ENCODE data around the gene NTNG1.

NTNG1 gene

DNA sequence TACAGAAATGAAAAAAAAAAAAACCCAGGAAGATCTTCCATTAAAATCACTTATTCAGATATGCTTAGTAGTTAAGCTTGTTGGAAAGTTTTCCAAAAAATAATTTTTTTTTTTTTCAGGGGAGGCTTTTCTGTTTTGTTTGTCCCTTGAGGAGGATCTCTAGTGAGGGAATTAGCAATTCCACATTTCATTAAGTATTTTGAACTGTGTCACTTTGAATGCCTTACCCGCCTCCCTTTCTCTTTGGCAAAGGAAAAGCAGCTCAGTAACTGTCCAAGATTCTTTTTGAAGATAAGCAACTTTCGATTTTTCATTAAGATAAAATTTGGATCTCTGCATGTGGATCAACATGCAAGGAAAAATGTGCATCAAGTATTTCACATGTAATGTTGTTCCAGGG, 1.8 kb downstream of the NTNG1 start:
- DNase-seq (ENCODE audit: low read depth in 1 of 2, low spot score in 1 of 2), result no peak
- Histone ChIP-seq H3K4me3 (replicated peaks; ENCODE audit: insufficient read depth, low read length) (no peak overlapping the region), H3K27me3 (ENCODE audit: insufficient read depth, poor library complexity, severe bottlenecking) (peaks cover 51% of the 10 kb centered on the region), H3K27ac (replicated peaks) (no peak overlapping the region)
- TF ChIP-seq POLR2AphosphoS5 (IDR thresholded peaks at IDR 0.05; ENCODE audit: low read depth) (no peak), GABPA (IDR thresholded peaks at IDR 0.05; ENCODE audit: low read depth) (no peak), SPI1 (IDR thresholded peaks at IDR 0.05; ENCODE audit: borderline replicate concordance, low read depth) (no peak)
- TF ChIP-seq, protein P1, sequence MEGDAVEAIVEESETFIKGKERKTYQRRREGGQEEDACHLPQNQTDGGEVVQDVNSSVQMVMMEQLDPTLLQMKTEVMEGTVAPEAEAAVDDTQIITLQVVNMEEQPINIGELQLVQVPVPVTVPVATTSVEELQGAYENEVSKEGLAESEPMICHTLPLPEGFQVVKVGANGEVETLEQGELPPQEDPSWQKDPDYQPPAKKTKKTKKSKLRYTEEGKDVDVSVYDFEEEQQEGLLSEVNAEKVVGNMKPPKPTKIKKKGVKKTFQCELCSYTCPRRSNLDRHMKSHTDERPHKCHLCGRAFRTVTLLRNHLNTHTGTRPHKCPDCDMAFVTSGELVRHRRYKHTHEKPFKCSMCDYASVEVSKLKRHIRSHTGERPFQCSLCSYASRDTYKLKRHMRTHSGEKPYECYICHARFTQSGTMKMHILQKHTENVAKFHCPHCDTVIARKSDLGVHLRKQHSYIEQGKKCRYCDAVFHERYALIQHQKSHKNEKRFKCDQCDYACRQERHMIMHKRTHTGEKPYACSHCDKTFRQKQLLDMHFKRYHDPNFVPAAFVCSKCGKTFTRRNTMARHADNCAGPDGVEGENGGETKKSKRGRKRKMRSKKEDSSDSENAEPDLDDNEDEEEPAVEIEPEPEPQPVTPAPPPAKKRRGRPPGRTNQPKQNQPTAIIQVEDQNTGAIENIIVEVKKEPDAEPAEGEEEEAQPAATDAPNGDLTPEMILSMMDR (IDR thresholded peaks at IDR 0.05; ENCODE audit: insufficient read depth, low read length), result no peak
- TF ChIP-seq, protein P2, sequence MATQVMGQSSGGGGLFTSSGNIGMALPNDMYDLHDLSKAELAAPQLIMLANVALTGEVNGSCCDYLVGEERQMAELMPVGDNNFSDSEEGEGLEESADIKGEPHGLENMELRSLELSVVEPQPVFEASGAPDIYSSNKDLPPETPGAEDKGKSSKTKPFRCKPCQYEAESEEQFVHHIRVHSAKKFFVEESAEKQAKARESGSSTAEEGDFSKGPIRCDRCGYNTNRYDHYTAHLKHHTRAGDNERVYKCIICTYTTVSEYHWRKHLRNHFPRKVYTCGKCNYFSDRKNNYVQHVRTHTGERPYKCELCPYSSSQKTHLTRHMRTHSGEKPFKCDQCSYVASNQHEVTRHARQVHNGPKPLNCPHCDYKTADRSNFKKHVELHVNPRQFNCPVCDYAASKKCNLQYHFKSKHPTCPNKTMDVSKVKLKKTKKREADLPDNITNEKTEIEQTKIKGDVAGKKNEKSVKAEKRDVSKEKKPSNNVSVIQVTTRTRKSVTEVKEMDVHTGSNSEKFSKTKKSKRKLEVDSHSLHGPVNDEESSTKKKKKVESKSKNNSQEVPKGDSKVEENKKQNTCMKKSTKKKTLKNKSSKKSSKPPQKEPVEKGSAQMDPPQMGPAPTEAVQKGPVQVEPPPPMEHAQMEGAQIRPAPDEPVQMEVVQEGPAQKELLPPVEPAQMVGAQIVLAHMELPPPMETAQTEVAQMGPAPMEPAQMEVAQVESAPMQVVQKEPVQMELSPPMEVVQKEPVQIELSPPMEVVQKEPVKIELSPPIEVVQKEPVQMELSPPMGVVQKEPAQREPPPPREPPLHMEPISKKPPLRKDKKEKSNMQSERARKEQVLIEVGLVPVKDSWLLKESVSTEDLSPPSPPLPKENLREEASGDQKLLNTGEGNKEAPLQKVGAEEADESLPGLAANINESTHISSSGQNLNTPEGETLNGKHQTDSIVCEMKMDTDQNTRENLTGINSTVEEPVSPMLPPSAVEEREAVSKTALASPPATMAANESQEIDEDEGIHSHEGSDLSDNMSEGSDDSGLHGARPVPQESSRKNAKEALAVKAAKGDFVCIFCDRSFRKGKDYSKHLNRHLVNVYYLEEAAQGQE (IDR thresholded peaks at IDR 0.05; ENCODE audit: insufficient replicate concordance, low read depth), result no peak

DNA sequence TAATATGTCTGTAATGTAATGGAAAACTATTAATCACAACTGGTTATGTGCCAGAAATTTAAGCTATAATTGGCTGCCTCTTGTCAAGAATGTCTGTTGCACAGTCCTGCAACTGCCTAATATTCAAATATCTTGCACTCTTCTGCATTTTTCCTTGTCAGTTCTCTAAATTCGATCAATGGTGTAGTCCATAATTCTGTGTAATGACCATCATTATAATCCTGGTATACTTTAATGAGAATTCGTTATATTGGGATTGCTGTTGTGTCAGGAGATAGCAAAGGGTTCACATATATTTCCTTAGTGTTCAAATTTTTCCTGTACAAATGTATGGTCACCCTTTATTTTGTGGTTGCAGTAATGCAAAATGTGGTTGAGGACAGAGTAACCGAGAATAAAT, 4.8 kb downstream of the NTNG1 start:
- Histone ChIP-seq H3K27me3 (ENCODE audit: insufficient read depth, poor library complexity, severe bottlenecking) (peaks cover 27% of the 10 kb centered on the region), H3K4me3 (replicated peaks; ENCODE audit: insufficient read depth, low read length) (no peak overlapping the region), H3K27ac (replicated peaks) (no peak overlapping the region)
- TF ChIP-seq, protein P1 (IDR thresholded peaks at IDR 0.05; ENCODE audit: insufficient read depth, low read length), result no peak
- TF ChIP-seq SPI1 (IDR thresholded peaks at IDR 0.05; ENCODE audit: borderline replicate concordance, low read depth) (no peak), POLR2AphosphoS5 (IDR thresholded peaks at IDR 0.05; ENCODE audit: low read depth) (no peak), GABPA (IDR thresholded peaks at IDR 0.05; ENCODE audit: low read depth) (no peak)
- TF ChIP-seq, protein P2 (IDR thresholded peaks at IDR 0.05; ENCODE audit: insufficient replicate concordance, low read depth), result no peak
- DNase-seq (ENCODE audit: low read depth in 1 of 2, low spot score in 1 of 2), result no peak

DNA sequence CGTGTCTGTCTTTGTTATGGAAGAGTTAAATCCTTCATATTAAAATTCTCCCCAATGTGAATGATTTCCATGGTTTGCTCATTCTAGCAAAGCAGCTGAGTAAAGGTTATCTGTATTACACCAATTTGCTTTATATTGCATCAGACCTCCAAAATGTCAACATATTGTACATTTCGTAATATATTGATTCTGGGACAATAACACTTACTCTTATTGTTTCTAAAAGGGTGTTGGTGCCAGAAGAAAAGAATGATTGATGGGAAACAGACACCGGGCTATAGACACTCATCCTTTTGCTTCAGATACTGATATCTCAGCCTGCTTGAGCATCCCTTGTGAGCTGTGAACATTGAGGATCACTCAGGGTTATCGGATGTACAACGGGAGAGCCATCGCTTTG, 7.0 kb downstream of the NTNG1 start:
- Histone ChIP-seq H3K27me3 (ENCODE audit: insufficient read depth, poor library complexity, severe bottlenecking) (peaks cover 14% of the 10 kb centered on the region), H3K4me3 (replicated peaks; ENCODE audit: insufficient read depth, low read length) (no peak overlapping the region), H3K27ac (replicated peaks) (no peak overlapping the region)
- DNase-seq (ENCODE audit: low read depth in 1 of 2, low spot score in 1 of 2), result no peak
- no peak for TF ChIP-seq POLR2AphosphoS5 (IDR thresholded peaks at IDR 0.05; ENCODE audit: low read depth)
- no peak for TF ChIP-seq GABPA (IDR thresholded peaks at IDR 0.05; ENCODE audit: low read depth)
- TF ChIP-seq, protein P1 (IDR thresholded peaks at IDR 0.05; ENCODE audit: insufficient read depth, low read length), result no peak
- TF ChIP-seq, protein P2 (IDR thresholded peaks at IDR 0.05; ENCODE audit: insufficient replicate concordance, low read depth), result no peak
- TF ChIP-seq SPI1 (IDR thresholded peaks at IDR 0.05; ENCODE audit: borderline replicate concordance, low read depth), result no peak
